Spinal cord (tissue), 10 donors: ENCODE results near the gene MLC1. TPM values are rescaled to one million over a fixed set of nuclear protein-coding genes. Genes with fewer than 3 reads are reported as not detected.
A peak's percentile ranks its signal among the peaks of the same experiment; 100 is the strongest.

ENCODE experiments used
- DNase-seq, 6 donors: peaks; one replicate each; pipeline versions ENCODE4 v3.0.0 to v3.0.0-alpha.2; 2013 to 2015; ENCODE audit warnings: low spot score in 6 of 6, low read depth in 4 of 6
- H3K27ac ChIP-seq: one replicate; pipeline ENCODE4 v1.5.1; 2013; ENCODE audit warnings: low read depth, low read length, control low read depth
- H3K27me3 ChIP-seq: one replicate; pipeline ENCODE4 v1.6.1; 2013; ENCODE audit warnings: low read length; ENCODE audit not compliant: control insufficient read depth, insufficient read depth
- H3K36me3 ChIP-seq: one replicate; pipeline ENCODE4 v1.6.1; 2013; ENCODE audit warnings: low read length; ENCODE audit not compliant: control insufficient read depth, insufficient read depth
- H3K4me1 ChIP-seq: one replicate; pipeline ENCODE4 v1.6.1; 2013; ENCODE audit warnings: low read length; ENCODE audit not compliant: control insufficient read depth, insufficient read depth
- H3K4me3 ChIP-seq: one replicate; pipeline ENCODE4 v1.5.1; 2013; ENCODE audit warnings: low read depth, low read length, control low read depth
- H3K9me3 ChIP-seq: one replicate; pipeline ENCODE4 v1.6.1; 2013; ENCODE audit warnings: low read length; ENCODE audit not compliant: control insufficient read depth, insufficient read depth
- WGBS: methylation state at CpG from one replicate; pipeline ENCODE4 v1.1.5; 2013; ENCODE audit warnings: missing lambda C conversion rate; ENCODE audit not compliant: insufficient coverage; 5-methylcytosine and 5-hydroxymethylcytosine counted together
- long read RNA-seq, 4 donors: transcript quantifications; one replicate each; lab custom pipeline, GENCODE V29; 2026
- polyA plus RNA-seq, 2 donors: library from polyadenylated mRNA; unstranded; fragments of 120-200 nt; gene quantifications; one replicate each; pipeline ENCODE4 v1.2.1, GENCODE V29; 2013; ENCODE audit not compliant: insufficient read length in 2 of 2
- total RNA-seq, 2 donors: library from RNA; depleted of rRNA in 1 of 2; stranded (reverse); fragments of 120-200 nt in 1 of 2; fragments of >200 nt in 1 of 2; gene quantifications; one replicate each; pipeline versions ENCODE4 v1.2.3 to v1.2.4, GENCODE V29; 2013 to 2014
- donor health status: healthy.

MLC1 gene
- total RNA-seq (10 to 100 TPM; 76.9 to 77.8 TPM), polyA plus RNA-seq (100 to 1,000 TPM; 234 to 353 TPM)
- long read RNA-seq, donor 1, transcript MLC1-201 (12 exons, 3,933 nt), result major isoform, 18 of 71 reads
- long read RNA-seq, donor 1, partial matches to known transcripts, result 49 of 71 reads
- long read RNA-seq, donor 1, other reads (novel, unspliced or antisense), result 0 of 71 reads
- long read RNA-seq, donor 2, transcript MLC1-201 (12 exons, 3,933 nt), result major isoform, 7 of 106 reads
- long read RNA-seq, donor 2, partial matches to known transcripts, result 99 of 106 reads
- long read RNA-seq, donor 2, other reads (novel, unspliced or antisense), result 0 of 106 reads
- long read RNA-seq, donor 3, transcript MLC1-201 (12 exons, 3,933 nt), result major isoform, 7 of 78 reads
- long read RNA-seq, donor 3, partial matches to known transcripts, result 67 of 78 reads
- long read RNA-seq, donor 3, other reads (novel, unspliced or antisense), result 0 of 78 reads
- long read RNA-seq, donor 4, result 0 reads

- Histone ChIP-seq H3K4me1 (peaks cover 44% of the 10 kb centered on the region), H3K4me3 (no peak within 1 kb of the TSS), H3K36me3 (peaks cover 24% of the 10 kb centered on the region), H3K9me3 (no peaks in the 10 kb centered on the region), H3K27ac (no peak within 1 kb of the TSS), H3K27me3 (no peaks in the 10 kb centered on the region)
- WGBS, result 13% methylated on average over 27 of the region's 29 CpGs
- peak; percentile 47 to 88 (median 64) for DNase-seq
These were observed at the start of gene MLC1 for GRCh38 chr22:50085211-50085972. Gene MLC1, minus strand, starts transcription at chr22:50085426. Its CDS starts 524 bp downstream, at chr22:50084902.

DNA sequence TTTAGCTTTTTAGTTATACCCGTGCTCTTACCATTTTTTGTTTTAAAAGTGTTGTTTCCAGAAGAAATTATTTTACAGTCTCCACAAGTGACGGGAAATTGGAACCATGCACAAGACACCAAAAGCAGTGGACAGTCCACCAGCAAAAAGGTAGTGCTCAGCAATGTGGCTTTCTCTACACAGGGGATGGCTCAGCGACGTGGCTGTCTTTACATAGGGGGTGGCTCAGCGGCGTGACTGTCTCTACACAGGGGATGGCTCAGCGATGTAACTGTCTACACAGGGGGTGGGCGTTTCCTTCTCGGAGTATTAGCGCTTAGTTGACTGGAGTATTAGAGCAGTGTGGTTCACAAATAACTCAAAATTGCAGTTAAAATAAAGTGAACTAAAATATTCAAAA, 49.3 kb upstream of the MLC1 start:
- Histone ChIP-seq H3K27ac (no peak overlapping the region), H3K36me3 (no peaks in the 10 kb centered on the region), H3K27me3 (no peaks in the 10 kb centered on the region), H3K4me1 (peaks cover 5% of the 10 kb centered on the region), H3K9me3 (no peaks in the 10 kb centered on the region), H3K4me3 (no peak overlapping the region)
- no peak for DNase-seq
- 100% methylated on average over 1 of the region's 10 CpGs for WGBS

DNA sequence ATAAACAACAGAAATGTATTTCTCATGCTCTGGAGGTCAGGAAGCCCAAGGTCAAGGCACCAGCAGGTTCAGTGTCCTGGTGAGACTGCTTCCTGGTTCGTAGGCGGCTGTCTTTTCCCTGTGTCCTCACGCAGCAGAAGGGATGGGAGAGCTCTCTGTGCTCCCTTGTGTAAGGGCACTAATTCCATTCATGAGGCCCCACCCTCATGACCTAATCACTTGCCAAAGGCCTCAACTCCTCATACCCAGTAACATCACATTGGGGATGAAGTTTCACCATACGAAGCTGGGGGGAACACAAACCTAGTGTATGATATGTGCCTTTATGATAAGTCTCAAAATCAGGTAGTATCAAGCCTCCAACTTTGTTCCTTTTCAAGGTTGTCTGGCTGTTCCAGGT, 46.7 kb upstream of the MLC1 start:
- H3K27ac ChIP-seq, result no peak overlapping the region
- H3K4me3 ChIP-seq, result no peak overlapping the region
- H3K27me3 ChIP-seq, result no peaks in the 10 kb centered on the region
- no peak for DNase-seq
- WGBS, result no CpG with 5 or more reads among the region's 4 CpGs
- H3K9me3 ChIP-seq, result no peaks in the 10 kb centered on the region
- no peaks in the 10 kb centered on the region for H3K36me3 ChIP-seq
- H3K4me1 ChIP-seq, result peaks cover 5% of the 10 kb centered on the region

DNA sequence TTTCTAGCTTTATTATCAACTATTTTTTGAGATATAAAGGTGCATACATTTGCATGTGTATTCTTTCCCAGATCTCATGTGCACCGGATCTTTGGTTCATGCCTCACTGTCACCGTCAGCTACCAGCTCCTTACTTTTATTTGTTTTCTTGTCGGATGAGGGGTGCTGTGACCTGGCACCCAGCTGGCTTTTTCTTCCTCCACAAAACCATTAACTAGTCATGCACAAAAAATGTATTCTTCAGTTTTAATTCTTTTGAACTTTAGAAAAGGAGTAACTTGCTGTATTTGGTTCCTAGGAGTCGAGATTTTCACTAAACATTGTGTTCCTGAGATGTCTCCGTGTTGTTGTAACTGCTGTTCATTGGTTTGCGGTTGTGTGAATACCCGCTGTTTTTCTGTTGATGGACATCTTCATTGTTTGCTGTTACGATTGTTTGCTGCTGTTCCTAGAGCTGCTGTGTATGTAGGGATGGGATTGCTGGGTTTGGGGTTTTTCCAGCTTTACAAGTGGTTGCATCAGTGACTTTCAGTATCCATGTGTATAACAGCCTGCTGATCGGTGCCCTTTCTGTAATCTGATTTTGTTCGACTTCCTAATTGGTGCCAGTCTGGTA, 44.0 kb upstream of the MLC1 start:
- Histone ChIP-seq H3K27me3 (no peaks in the 10 kb centered on the region), H3K36me3 (no peaks in the 10 kb centered on the region), H3K4me1 (no peaks in the 10 kb centered on the region), H3K4me3 (no peak overlapping the region), H3K9me3 (no peaks in the 10 kb centered on the region), H3K27ac (no peak overlapping the region)
- WGBS, result 72% methylated on average over 7 of the region's 10 CpGs
- no peak for DNase-seq

GRCh38 chr22:50125029-50125428, 39.8 kb upstream of the MLC1 start:
- Histone ChIP-seq H3K4me3 (no peak overlapping the region), H3K9me3 (peaks cover 6% of the 10 kb centered on the region), H3K27ac (no peak overlapping the region), H3K27me3 (no peaks in the 10 kb centered on the region), H3K36me3 (no peaks in the 10 kb centered on the region), H3K4me1 (peaks cover 5% of the 10 kb centered on the region)
- WGBS, result 74% methylated on average over 9 of the region's 9 CpGs
- no peak for DNase-seq

DNA sequence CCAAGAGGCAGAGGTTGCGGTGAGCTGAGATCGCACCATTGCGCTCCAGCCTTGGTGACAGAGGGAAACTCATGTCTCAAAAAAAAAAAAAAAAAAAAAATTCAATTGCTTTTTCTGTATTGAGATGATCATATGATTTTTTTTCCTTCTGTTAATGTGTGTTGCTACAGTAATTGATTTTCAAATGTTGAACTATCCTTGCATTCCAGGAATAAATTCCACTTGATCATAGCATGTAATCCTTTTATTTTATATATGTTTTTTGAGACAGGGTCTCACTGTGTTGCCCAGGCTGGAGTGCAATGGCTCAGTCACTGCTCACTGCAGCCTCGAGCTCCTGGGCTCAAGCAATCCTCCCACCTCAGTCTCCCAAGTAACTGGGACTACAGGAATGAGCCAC, 37.9 kb upstream of the MLC1 start:
- Histone ChIP-seq H3K27ac (no peak overlapping the region), H3K4me3 (no peak overlapping the region), H3K4me1 (peaks cover 18% of the 10 kb centered on the region), H3K36me3 (no peaks in the 10 kb centered on the region), H3K9me3 (peaks cover 6% of the 10 kb centered on the region), H3K27me3 (no peaks in the 10 kb centered on the region)
- WGBS, result 80% methylated on average over 1 of the region's 4 CpGs
- DNase-seq, result no peak

- no peaks in the 10 kb centered on the region for H3K27me3 ChIP-seq
- no peak for DNase-seq
- H3K36me3 ChIP-seq, result no peaks in the 10 kb centered on the region
- H3K9me3 ChIP-seq, result peaks cover 6% of the 10 kb centered on the region
- H3K4me3 ChIP-seq, result no peak overlapping the region
- no peak overlapping the region for H3K27ac ChIP-seq
- H3K4me1 ChIP-seq, result peaks cover 18% of the 10 kb centered on the region
- WGBS, result 88% methylated on average over 11 of the region's 11 CpGs
These were observed 36.0 kb upstream of the MLC1 start for GRCh38 chr22:50121202-50121740.

DNA sequence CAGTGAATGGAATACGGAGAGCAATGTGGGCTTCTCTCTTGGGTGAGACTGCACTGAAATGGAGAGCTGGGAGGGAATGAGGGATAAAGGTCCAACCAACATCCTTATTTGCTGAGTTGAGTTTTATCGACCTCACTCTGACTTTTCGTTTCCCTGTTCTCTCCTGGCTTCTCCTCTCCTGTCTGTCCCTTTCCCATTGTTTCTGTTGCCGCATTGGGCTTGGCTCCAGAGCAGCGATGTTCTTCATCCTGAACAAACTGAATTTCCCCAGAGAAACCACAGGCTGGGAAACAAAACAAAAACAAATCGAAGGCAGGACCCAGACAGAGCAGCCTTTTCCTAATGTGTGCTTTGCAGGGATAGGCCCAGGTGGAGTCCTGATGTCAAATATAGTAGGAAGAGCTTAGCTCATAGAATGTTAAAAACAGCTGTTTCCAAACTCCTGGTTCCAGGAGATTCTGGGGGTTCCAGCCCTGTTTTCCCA, 34.6 kb upstream of the MLC1 start:
- peak in 2 of 6 donors; percentile 13 to 59 for DNase-seq
- 46% methylated on average over 6 of the region's 6 CpGs for WGBS
- no peaks in the 10 kb centered on the region for H3K27me3 ChIP-seq
- H3K4me3 ChIP-seq, result no peak overlapping the region
- H3K4me1 ChIP-seq, result peaks cover 25% of the 10 kb centered on the region
- H3K36me3 ChIP-seq, result no peaks in the 10 kb centered on the region
- H3K9me3 ChIP-seq, result peaks cover 6% of the 10 kb centered on the region
- H3K27ac ChIP-seq, result peak overlapping the region; percentile 76

DNA sequence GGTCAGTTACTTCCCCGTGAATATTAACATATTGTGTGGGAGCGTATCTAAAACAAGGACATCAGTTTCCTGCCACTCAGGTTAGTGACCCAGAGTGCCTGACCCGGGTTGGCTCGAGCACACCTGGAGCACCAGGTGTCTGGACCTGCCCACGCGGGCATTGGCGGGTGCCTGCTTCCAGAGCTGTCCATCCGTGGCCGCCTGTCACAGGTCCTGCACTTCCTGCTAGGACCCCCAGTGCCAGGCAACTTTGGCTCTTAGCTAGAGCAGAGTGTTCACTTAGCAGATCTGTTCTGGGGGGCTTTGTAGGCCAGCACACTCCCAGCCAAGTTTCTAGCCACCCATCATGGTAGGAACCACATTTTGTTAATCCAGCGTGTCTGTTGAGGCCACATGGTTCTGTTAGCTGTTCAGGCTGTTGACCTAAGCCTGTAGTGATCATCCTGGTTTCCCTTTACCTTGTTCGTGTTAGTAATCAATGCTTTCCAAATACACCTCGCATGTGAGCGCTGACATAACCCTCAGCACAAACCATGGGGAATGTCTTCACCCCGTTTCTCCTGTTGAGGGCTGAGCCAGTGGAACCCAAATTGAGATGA, 34.0 kb upstream of the MLC1 start:
- H3K27ac ChIP-seq, result peak overlapping the region; percentile 76
- H3K4me3 ChIP-seq, result no peak overlapping the region
- H3K36me3 ChIP-seq, result no peaks in the 10 kb centered on the region
- H3K27me3 ChIP-seq, result no peaks in the 10 kb centered on the region
- H3K4me1 ChIP-seq, result peaks cover 25% of the 10 kb centered on the region
- no peak for DNase-seq
- WGBS, result 89% methylated on average over 11 of the region's 14 CpGs
- peaks cover 6% of the 10 kb centered on the region for H3K9me3 ChIP-seq
